Activated T-cell treated with anti-CD3 and anti-CD28 coated beads, Interleukin-2, amount 50 U/mL, for 4 hours (primary cell): ENCODE data around the gene DHPS. TPM values are rescaled to one million over a fixed set of nuclear protein-coding genes. Genes with fewer than 3 reads are reported as not detected.
A peak's percentile ranks its signal among the peaks of the same experiment; 100 is the strongest.

ENCODE experiments used
- ATAC-seq, 2 donors: fragments of 200-7000 bp; cut with Tn5 transposase; one replicate each; pipeline ENCODE4 v1.10.0; 2021
- DNase-seq: peaks from one replicate; pipeline ENCODE4 v3.0.0-alpha.2; 2020
- H3K27me3 Mint-ChIP-seq: one replicate; pipeline ENCODE4 v1.8.0; 2021; ENCODE audit warnings: low read depth, mixed read lengths
- H3K36me3 Mint-ChIP-seq: one replicate; pipeline ENCODE4 v1.8.0; 2022; ENCODE audit warnings: mixed read lengths; ENCODE audit not compliant: insufficient read depth
- H3K4me1 Mint-ChIP-seq: one replicate; pipeline ENCODE4 v1.8.0; 2021; ENCODE audit warnings: low read depth, mixed read lengths
- H3K4me3 Mint-ChIP-seq: one replicate; pipeline ENCODE4 v1.8.0; 2021; ENCODE audit warnings: mild to moderate bottlenecking, moderate library complexity, mixed read lengths
- H3K9me3 Mint-ChIP-seq: one replicate; pipeline ENCODE4 v1.8.0; 2021; ENCODE audit warnings: mixed read lengths
- total RNA-seq, 3 donors: library from RNA; stranded (reverse); gene quantifications; one replicate each; pipeline ENCODE4 v1.2.1, GENCODE V29; 2021

The DHPS gene
- total RNA-seq, 3 donors from 2014 or later: 129 to 137 (median 132) TPM

DNA sequence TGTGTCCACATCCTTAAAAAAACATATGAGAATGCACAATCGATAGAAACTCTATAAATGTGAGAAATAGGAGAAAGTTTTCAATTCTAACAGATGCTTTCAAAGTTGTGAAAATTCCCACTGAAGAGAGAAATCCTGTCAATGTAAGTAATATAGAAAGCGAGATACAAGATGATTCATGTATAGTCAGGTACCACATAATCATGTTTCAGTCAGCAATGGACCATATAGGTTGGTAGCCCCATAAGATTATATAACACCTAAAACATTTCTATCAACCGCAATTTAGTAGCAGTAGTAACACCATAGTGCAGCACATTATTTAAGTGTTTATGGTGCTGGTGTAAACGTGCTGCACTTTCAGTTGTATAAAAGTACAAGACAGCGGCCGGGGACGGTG, 52.5 kb downstream of the DHPS start:
- peaks cover 12% of the 10 kb centered on the region for H3K9me3 Mint-ChIP-seq
- peaks cover 38% of the 10 kb centered on the region for H3K36me3 Mint-ChIP-seq
- peak in 1 of 2 donors; percentile 25 for ATAC-seq

DNA sequence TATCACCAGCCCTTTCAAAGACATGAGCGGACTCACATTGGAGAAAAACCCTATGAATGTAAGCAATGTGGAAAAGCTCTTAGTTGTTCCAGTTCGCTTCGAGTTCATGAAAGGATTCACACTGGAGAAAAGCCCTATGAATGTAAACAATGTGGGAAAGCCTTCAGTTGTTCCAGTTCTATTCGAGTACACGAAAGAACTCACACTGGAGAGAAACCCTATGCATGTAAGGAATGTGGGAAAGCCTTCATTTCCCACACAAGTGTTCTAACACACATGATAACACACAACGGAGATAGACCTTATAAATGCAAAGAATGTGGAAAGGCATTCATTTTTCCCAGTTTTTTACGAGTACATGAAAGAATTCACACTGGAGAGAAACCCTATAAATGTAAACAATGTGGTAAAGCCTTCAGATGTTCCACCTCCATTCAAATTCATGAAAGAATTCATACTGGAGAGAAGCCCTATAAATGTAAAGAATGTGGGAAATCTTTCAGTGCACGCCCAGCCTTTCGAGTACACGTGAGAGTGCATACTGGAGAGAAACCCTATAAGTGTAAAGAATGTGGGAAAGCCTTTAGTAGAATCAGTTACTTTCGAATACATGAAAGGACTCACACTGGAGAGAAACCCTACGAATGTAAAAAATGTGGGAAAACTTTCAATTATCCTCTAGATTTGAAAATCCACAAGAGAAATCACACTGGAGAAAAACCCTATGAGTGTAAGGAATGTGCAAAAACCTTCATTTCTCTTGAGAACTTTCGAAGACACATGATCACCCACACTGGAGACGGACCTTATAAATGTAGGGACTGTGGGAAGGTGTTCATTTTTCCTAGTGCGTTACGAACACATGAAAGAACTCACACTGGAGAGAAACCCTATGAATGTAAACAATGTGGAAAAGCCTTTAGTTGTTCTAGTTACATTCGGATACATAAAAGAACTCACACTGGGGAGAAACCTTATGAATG, 53.3 kb downstream of the DHPS start:
- Mint-ChIP-seq H3K27me3 (no peaks in the 10 kb centered on the region), H3K36me3 (peaks cover 34% of the 10 kb centered on the region), H3K4me1 (no peaks in the 10 kb centered on the region), H3K9me3 (peaks cover 12% of the 10 kb centered on the region), H3K4me3 (no peak overlapping the region)
- DNase-seq (no peak), ATAC-seq (no peak)

More for the DNA sequence above, 52.5 kb downstream of the DHPS start:
- DNase-seq: no peak
- H3K27me3 Mint-ChIP-seq: no peaks in the 10 kb centered on the region
- no peaks in the 10 kb centered on the region for H3K4me1 Mint-ChIP-seq
- no peak overlapping the region for H3K4me3 Mint-ChIP-seq

DNA sequence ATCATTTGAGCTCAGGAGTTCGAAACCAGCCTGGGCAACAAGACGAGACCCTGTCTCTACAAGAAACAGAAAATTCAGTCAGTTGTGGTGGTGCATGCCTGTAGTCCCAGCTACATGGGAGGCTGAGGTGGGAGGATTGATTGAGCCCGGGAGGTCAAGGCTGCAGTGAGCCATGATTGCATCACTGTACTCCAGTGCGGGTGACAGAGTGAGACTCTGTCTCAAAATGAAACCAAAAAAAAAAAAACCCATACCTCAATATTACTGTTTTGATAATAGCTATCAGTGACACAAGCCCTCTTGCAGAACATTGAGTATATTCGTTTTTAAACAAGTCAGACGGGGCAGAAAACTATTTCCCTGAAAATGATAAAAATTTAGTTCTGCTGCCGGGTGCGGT, 54.7 kb downstream of the DHPS start:
- H3K36me3 Mint-ChIP-seq: peaks cover 31% of the 10 kb centered on the region
- H3K9me3 Mint-ChIP-seq: peaks cover 12% of the 10 kb centered on the region
- ATAC-seq: no peak

More for the DNA sequence above, 54.7 kb downstream of the DHPS start:
- Mint-ChIP-seq H3K4me3 (no peak overlapping the region), H3K27me3 (no peaks in the 10 kb centered on the region), H3K4me1 (peaks cover 1% of the 10 kb centered on the region)
- DNase-seq: no peak

Other genes starting within 250 kb of the DHPS start
- 1 to 10 TPM; 2.2 to 2.4 (median 2.3) TPM for gene ZNF443, start 240.9 kb downstream of the DHPS start, total RNA-seq
- gene ZNF709, start 197.1 kb downstream of the DHPS start, total RNA-seq: 1 to 10 TPM in 1 of 3 donors, under 1 TPM in 2; 0.58 to 1.4 (median 0.87) TPM
- gene ZNF564, start 130.4 kb downstream of the DHPS start, total RNA-seq: 1 to 10 TPM; 2.6 to 5.1 (median 4.9) TPM
- 1 to 10 TPM; 7.2 to 7.8 (median 7.5) TPM for gene ZNF490, start 71.1 kb downstream of the DHPS start, total RNA-seq
- 10 to 100 TPM; 13.3 to 19.5 (median 13.8) TPM for gene ZNF791, start 71.0 kb downstream of the DHPS start, total RNA-seq
- 100 to 1,000 TPM in 2 of 3 donors, 10 to 100 TPM in 1; 97.3 to 131 (median 127) TPM for gene MAN2B1, start 15.1 kb downstream of the DHPS start, total RNA-seq
- gene WDR83, start 15.1 kb downstream of the DHPS start, total RNA-seq: 10 to 100 TPM; 27.8 to 29.6 (median 28.3) TPM
- not detected for gene GNG14, start 6.1 kb upstream of the DHPS start, total RNA-seq
- 1 to 10 TPM; 7.9 to 9.9 (median 9.4) TPM for gene FBXW9, start 14.8 kb upstream of the DHPS start, total RNA-seq
- 100 to 1,000 TPM; 223 to 236 (median 232) TPM for gene TNPO2, start 42.1 kb upstream of the DHPS start, total RNA-seq
- gene TRIR, start 52.8 kb upstream of the DHPS start, total RNA-seq: 100 to 1,000 TPM; 223 to 251 (median 235) TPM
- gene GET3, start 55.6 kb upstream of the DHPS start, total RNA-seq: 10 to 100 TPM; 92.8 to 95.1 (median 93.8) TPM
- gene BEST2, start 69.9 kb upstream of the DHPS start, total RNA-seq: not detected
- gene HOOK2, start 93.7 kb upstream of the DHPS start, total RNA-seq: 1 to 10 TPM; 5.9 to 8.4 (median 6.0) TPM
- 100 to 1,000 TPM; 261 to 295 (median 287) TPM for gene JUNB, start 109.6 kb upstream of the DHPS start, total RNA-seq
- 100 to 1,000 TPM; 185 to 224 (median 211) TPM for gene PRDX2, start 119.9 kb upstream of the DHPS start, total RNA-seq
- 10 to 100 TPM; 10.3 to 18.8 (median 12.6) TPM for gene THSD8, start 120.2 kb upstream of the DHPS start, total RNA-seq
- 10 to 100 TPM; 32.3 to 42.7 (median 39.1) TPM for gene RNASEH2A, start 124.7 kb upstream of the DHPS start, total RNA-seq
- not detected for gene RTBDN, start 152.7 kb upstream of the DHPS start, total RNA-seq
- 1 to 10 TPM in 1 of 3 donors, under 1 TPM in 2; 0.37 to 1.0 (median 0.38) TPM for gene MAST1, start 156.6 kb upstream of the DHPS start, total RNA-seq
- gene DNASE2, start 199.6 kb upstream of the DHPS start, total RNA-seq: 10 to 100 TPM; 14.3 to 19.5 (median 15.9) TPM
- gene KLF1, start 205.3 kb upstream of the DHPS start, total RNA-seq: under 1 TPM; 0.55 to 0.92 (median 0.68) TPM
- gene GCDH, start 209.3 kb upstream of the DHPS start, total RNA-seq: 10 to 100 TPM; 60.1 to 85.8 (median 72.8) TPM
- gene SYCE2, start 237.4 kb upstream of the DHPS start, total RNA-seq: under 1 TPM; 0.53 to 0.91 (median 0.87) TPM